Endothelial cell of umbilical vein (primary cell): Measurements from ENCODE around the gene BMP8A. TPM values are rescaled to one million over a fixed set of nuclear protein-coding genes. Genes with fewer than 3 reads are reported as not detected.

ENCODE experiments used
- BruUV-seq: library from RNA; stranded (reverse); fragments of 400-500 nt; replicated peaks from 2 replicates; lab custom pipeline; 2021; lab: Mats Ljungman, UMichigan
- CTCF ChIA-PET: fragments of 300-600, 350-600 bp; sonication (Branson Sonifier 250); formaldehyde crosslinking; loops from one replicate; lab custom pipeline; 2021; ENCODE audit warnings: antibody characterized with exemption, inconsistent platforms; lab: Charles Lee
- POLR2A ChIA-PET: fragments of 300-600, 350-600 bp; sonication (Branson Sonifier 250); formaldehyde crosslinking; loops from one replicate; lab custom pipeline; 2021; ENCODE audit warnings: antibody characterized with exemption, inconsistent platforms; lab: Charles Lee
- DNase-seq: peaks from one replicate; pipeline ENCODE4 v3.0.0-alpha.2; 2011; ENCODE audit warnings: low read depth, low spot score
- FAIRE-seq: peaks from 2 replicates; lab custom pipeline; 2011; peaks lifted over from hg19 to GRCh38; lab: Jason Lieb, UNC
- H2AFZ ChIP-seq: 2 replicates; pipeline ENCODE4 v1.6.0; 2012; ENCODE audit warnings: low read depth, low read length, control low read depth, inconsistent platforms
- H3K27ac ChIP-seq: 2 replicates; pipeline ENCODE4 v1.5.1; 2011; ENCODE audit warnings: low read depth, mild to moderate bottlenecking, control low read depth, low read length, moderate library complexity; ENCODE audit not compliant: insufficient read depth
- H3K27me3 ChIP-seq, 2 experiments: 2 replicates each; pipeline versions ENCODE4 v1.6.0 to v1.6.1; 2011; ENCODE audit warnings: low read length in 2 of 2, mixed read lengths in 1 of 2; ENCODE audit not compliant: control insufficient read depth in 2 of 2, insufficient read depth in 2 of 2
- H3K36me3 ChIP-seq, 2 experiments: 2 replicates in 1 of 2; 3 replicates in 1 of 2; pipeline ENCODE4 v1.5.1; 2011; ENCODE audit warnings: low read length in 2 of 2, mild to moderate bottlenecking in 1 of 2, moderate library complexity in 1 of 2; ENCODE audit not compliant: control insufficient read depth in 2 of 2, insufficient read depth in 2 of 2; ENCODE audit errors: extremely low read depth in 1 of 2
- H3K4me1 ChIP-seq: 3 replicates; pipeline ENCODE4 v1.5.1; 2011; ENCODE audit warnings: mild to moderate bottlenecking, low read length; ENCODE audit not compliant: control insufficient read depth, insufficient read depth; ENCODE audit errors: extremely low read depth
- H3K4me2 ChIP-seq: 2 replicates; pipeline ENCODE4 v1.6.1; 2011; ENCODE audit warnings: low read length, control low read depth, mixed read lengths; ENCODE audit not compliant: insufficient read depth
- H3K4me3 ChIP-seq, 3 experiments: fragments of 200-600 bp in 1 of 3; sonication (generic), shearing (Covaris generic) in 1 of 3; replicated peaks in 1 of 3; 2 replicates each; pipeline ENCODE4 v1.5.1; 2011 to 2016; ENCODE audit warnings: control low read depth in 3 of 3, low read length in 3 of 3, mild to moderate bottlenecking in 2 of 3, inconsistent platforms in 1 of 3, low read depth in 1 of 3, moderate library complexity in 1 of 3; ENCODE audit not compliant: insufficient read depth in 1 of 3
- H3K79me2 ChIP-seq: 2 replicates; pipeline ENCODE4 v1.6.0; 2012; ENCODE audit warnings: low read length, inconsistent platforms; ENCODE audit not compliant: control insufficient read depth, insufficient read depth
- H3K9ac ChIP-seq: replicated peaks from 2 replicates; pipeline ENCODE3; 2011; ENCODE audit warnings: low read length, control low read depth; ENCODE audit not compliant: insufficient read depth; ENCODE audit errors: extremely low read depth
- H3K9me1 ChIP-seq: replicated peaks from 3 replicates; pipeline ENCODE4 v1.6.0; 2011; ENCODE audit warnings: mild to moderate bottlenecking, low read length; ENCODE audit not compliant: control insufficient read depth, insufficient read depth; ENCODE audit errors: extremely low read depth
- H3K9me3 ChIP-seq: replicated peaks from 2 replicates; pipeline ENCODE4 v1.5.1; 2012; ENCODE audit warnings: low read length, inconsistent platforms; ENCODE audit not compliant: control insufficient read depth, insufficient read depth
- H4K20me1 ChIP-seq: replicated peaks from 2 replicates; pipeline ENCODE3; 2011; ENCODE audit warnings: mild to moderate bottlenecking, low read length; ENCODE audit not compliant: control insufficient read depth, insufficient read depth; ENCODE audit errors: extremely low read depth
- EZH2 ChIP-seq: IDR thresholded peaks from 2 replicates; pipeline ENCODE4 v1.6.1; 2012; ENCODE audit warnings: borderline replicate concordance, low read depth, mild to moderate bottlenecking, moderate library complexity, low read length, inconsistent platforms; ENCODE audit not compliant: severe bottlenecking
- FOS ChIP-seq: IDR thresholded peaks from 2 replicates; pipeline ENCODE4 v1.6.1; 2011; ENCODE audit warnings: mild to moderate bottlenecking, low read length, moderate library complexity, borderline replicate concordance; ENCODE audit not compliant: insufficient read depth
- GATA2 ChIP-seq: IDR thresholded peaks from 2 replicates; pipeline ENCODE4 v1.7.0; 2011; ENCODE audit warnings: low read depth, mild to moderate bottlenecking, moderate library complexity, mixed read lengths, low read length; ENCODE audit not compliant: insufficient read length, insufficient read depth
- JUN ChIP-seq: IDR thresholded peaks from 2 replicates; pipeline ENCODE4 v1.6.1; 2011; ENCODE audit warnings: borderline replicate concordance, low read depth; ENCODE audit not compliant: insufficient read length, insufficient read depth
- MYC ChIP-seq: IDR thresholded peaks from one replicate; pipeline ENCODE4 v1.6.1; 2011; ENCODE audit warnings: mild to moderate bottlenecking, low read depth, low read length
- POLR2A ChIP-seq: IDR thresholded peaks from 2 replicates; pipeline ENCODE4 v1.6.1; 2012; ENCODE audit warnings: low read depth, mild to moderate bottlenecking, control low read depth, low read length
- POLR2AphosphoS5 ChIP-seq: IDR thresholded peaks from 2 replicates; pipeline ENCODE4 v1.6.1; 2012; ENCODE audit warnings: low read depth, mild to moderate bottlenecking, control low read depth, low read length, moderate library complexity; ENCODE audit not compliant: insufficient read depth
- dilution Hi-C: fragments of 300-500 bp; cut with MboI; formaldehyde crosslinking; loops from one replicate; pipeline ENCODE4 v1.15.0; 2019; ENCODE audit warnings: low sequenced_read_pairs; ENCODE audit not compliant: extremely low pct_ligation_motif_present
- intact Hi-C: fragments of 100-400 bp; cut with micrococcal nuclease; formaldehyde crosslinking; loops from one replicate; pipeline ENCODE4 v1.10.0; 2022
- polyA plus RNA-seq, 4 experiments: library from polyadenylated mRNA; depleted of rRNA in 3 of 4; stranded (reverse) in 3 of 4; unstranded in 1 of 4; fragments of >200 nt; gene quantifications; 2 replicates each; pipeline versions ENCODE4 v1.2.1 to v1.2.3, GENCODE V29; 2011 to 2012; ENCODE audit warnings: missing spikeins in 1 of 4
- total RNA-seq: library from RNA; stranded (reverse); gene quantifications from 2 replicates; pipeline ENCODE4 v1.2.3, GENCODE V29; 2021
- TF ChIP-seq, protein P1 (sequence below), 2 donors: IDR thresholded peaks; 1 replicate in 1 of 2; 2 replicates in 1 of 2; pipeline ENCODE4 v1.5.1; 2011; ENCODE audit warnings: low read length in 2 of 2, mild to moderate bottlenecking in 2 of 2, moderate library complexity in 2 of 2, control low read depth in 1 of 2, inconsistent platforms in 1 of 2, low read depth in 1 of 2; ENCODE audit not compliant: insufficient read depth in 1 of 2; ENCODE audit errors: extremely low read depth in 1 of 2
- TF ChIP-seq, protein P2 (sequence below): IDR thresholded peaks from 2 replicates; pipeline ENCODE4 v1.6.1; 2011; ENCODE audit not compliant: insufficient read depth, insufficient read length

The BMP8A gene
- total and polyA plus RNA-seq, 2 donors (not counting 3 experiments of a cell fraction or from before 2014, with no cell fraction given), result 0.25 to 0.44 TPM

DNA sequence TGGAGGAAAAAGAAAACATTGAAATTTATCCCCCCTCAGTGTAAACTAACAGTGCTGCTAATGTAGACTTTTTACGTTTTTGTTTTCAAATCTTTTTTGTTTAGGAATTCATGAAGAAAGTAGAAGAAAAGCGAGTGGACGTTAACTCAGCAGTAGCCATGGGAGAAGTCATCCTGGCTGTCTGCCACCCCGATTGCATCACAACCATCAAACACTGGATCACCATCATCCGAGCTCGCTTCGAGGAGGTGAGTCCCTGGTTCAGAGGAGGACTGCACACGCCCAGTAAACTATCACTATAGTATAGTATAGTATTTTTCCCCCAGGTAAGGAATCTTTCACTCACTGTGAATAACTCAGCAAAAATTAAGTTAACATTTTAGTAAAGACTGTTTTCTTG is 37.8 kb upstream of the BMP8A start:
- no peak overlapping the region for H3K9ac ChIP-seq
- POLR2A ChIA-PET, result no interaction called here
- H3K27ac ChIP-seq, result no peak overlapping the region
- peaks cover 32% of the 10 kb centered on the region for H3K4me1 ChIP-seq
- H3K79me2 ChIP-seq, result peaks cover 11% of the 10 kb centered on the region
- CTCF ChIA-PET, result no interaction called here
- no peak for FAIRE-seq
- no peak overlapping the region for H3K4me2 ChIP-seq
- dilution Hi-C loops (no loop called here), intact Hi-C loops (no loop called here)
- no peak overlapping the region for H2AFZ ChIP-seq
- H4K20me1 ChIP-seq, result no peaks in the 10 kb centered on the region
- H3K27me3 ChIP-seq, result no peaks in the 10 kb centered on the region
- TF ChIP-seq, protein P1, sequence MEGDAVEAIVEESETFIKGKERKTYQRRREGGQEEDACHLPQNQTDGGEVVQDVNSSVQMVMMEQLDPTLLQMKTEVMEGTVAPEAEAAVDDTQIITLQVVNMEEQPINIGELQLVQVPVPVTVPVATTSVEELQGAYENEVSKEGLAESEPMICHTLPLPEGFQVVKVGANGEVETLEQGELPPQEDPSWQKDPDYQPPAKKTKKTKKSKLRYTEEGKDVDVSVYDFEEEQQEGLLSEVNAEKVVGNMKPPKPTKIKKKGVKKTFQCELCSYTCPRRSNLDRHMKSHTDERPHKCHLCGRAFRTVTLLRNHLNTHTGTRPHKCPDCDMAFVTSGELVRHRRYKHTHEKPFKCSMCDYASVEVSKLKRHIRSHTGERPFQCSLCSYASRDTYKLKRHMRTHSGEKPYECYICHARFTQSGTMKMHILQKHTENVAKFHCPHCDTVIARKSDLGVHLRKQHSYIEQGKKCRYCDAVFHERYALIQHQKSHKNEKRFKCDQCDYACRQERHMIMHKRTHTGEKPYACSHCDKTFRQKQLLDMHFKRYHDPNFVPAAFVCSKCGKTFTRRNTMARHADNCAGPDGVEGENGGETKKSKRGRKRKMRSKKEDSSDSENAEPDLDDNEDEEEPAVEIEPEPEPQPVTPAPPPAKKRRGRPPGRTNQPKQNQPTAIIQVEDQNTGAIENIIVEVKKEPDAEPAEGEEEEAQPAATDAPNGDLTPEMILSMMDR (IDR thresholded peaks at IDR 0.05; ENCODE audit: extremely low read depth in 1 of 2, insufficient read depth in 1 of 2, low read depth in 1 of 2, low read length in 2 of 2), result no peak
- TF ChIP-seq POLR2A (no peak), GATA2 (no peak), EZH2 (no peak), MYC (no peak), POLR2AphosphoS5 (no peak), FOS (no peak), JUN (no peak)
- TF ChIP-seq, protein P2, sequence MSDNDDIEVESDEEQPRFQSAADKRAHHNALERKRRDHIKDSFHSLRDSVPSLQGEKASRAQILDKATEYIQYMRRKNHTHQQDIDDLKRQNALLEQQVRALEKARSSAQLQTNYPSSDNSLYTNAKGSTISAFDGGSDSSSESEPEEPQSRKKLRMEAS, result no peak
- no peak for DNase-seq
- H3K9me3 ChIP-seq, result no peaks in the 10 kb centered on the region
- H3K36me3 ChIP-seq, result peaks cover 57 to 63% of the 10 kb centered on the region in 2 experiments
- H3K9me1 ChIP-seq, result no peaks in the 10 kb centered on the region
- H3K4me3 ChIP-seq, result no peak overlapping the region
- BruUV-seq, result no TSS peak
